ENCODE data around the gene FREM1. TPM values are rescaled to one million over a fixed set of nuclear protein-coding genes. Genes with fewer than 3 reads are reported as not detected.

The FREM1 gene
- total RNA-seq, 1 experiment from 2014 or later, result 0.50 TPM

GRCh38 chr9:14746626-14747025 lies 163.6 kb downstream of the FREM1 start:
- H3K36me3 Mint-ChIP-seq (ENCODE audit: insufficient read depth, unreplicated experiment), result no peaks in the 10 kb centered on the region
- CTCF ChIA-PET, result no interaction called here

GRCh38 chr9:14744768-14745167 lies 165.5 kb downstream of the FREM1 start:
- POLR2A ChIA-PET, result no interaction called here
- intact Hi-C loops (cut with micrococcal nuclease; ENCODE audit: unreplicated experiment), result no loop called here
- H3K27ac Mint-ChIP-seq (ENCODE audit: unreplicated experiment), result no peak overlapping the region
- H3K4me3 Mint-ChIP-seq (ENCODE audit: unreplicated experiment), result no peak overlapping the region
- DNase-seq, result no peak
- Histone ChIP-seq H3K4me3 (ENCODE audit: low read depth, low read length) (no peak overlapping the region), H3K27me3 (replicated peaks; ENCODE audit: control insufficient read depth, insufficient read depth, low read length) (no peaks in the 10 kb centered on the region), H3K4me1 (no peaks in the 10 kb centered on the region), H3K36me3 (ENCODE audit: control insufficient read depth, insufficient read depth, low read length) (no peaks in the 10 kb centered on the region), H3K9me3 (no peaks in the 10 kb centered on the region)
- TF ChIP-seq CTCF (IDR thresholded peaks at IDR 0.05; ENCODE audit: insufficient read depth in 1 of 2, low read depth in 1 of 2, low read length in 1 of 2, severe bottlenecking in 1 of 2, unreplicated experiment in 1 of 2), result no peak
- no peaks in the 10 kb centered on the region for H3K4me1 Mint-ChIP-seq (ENCODE audit: low read depth, unreplicated experiment)
- CTCF ChIA-PET, result no interaction called here
- peaks cover 6% of the 10 kb centered on the region for H3K27me3 Mint-ChIP-seq (ENCODE audit: insufficient read depth, unreplicated experiment)
- H3K9me3 Mint-ChIP-seq (ENCODE audit: unreplicated experiment), result no peaks in the 10 kb centered on the region
- H3K36me3 Mint-ChIP-seq (ENCODE audit: insufficient read depth, unreplicated experiment), result no peaks in the 10 kb centered on the region
- BruUV-seq (replicated peaks), result no TSS peak

More at GRCh38 chr9:14746626-14747025, 163.6 kb downstream of the FREM1 start:
- TF ChIP-seq CTCF (IDR thresholded peaks at IDR 0.05; ENCODE audit: insufficient read depth in 1 of 2, low read depth in 1 of 2, low read length in 1 of 2, severe bottlenecking in 1 of 2, unreplicated experiment in 1 of 2), result no peak
- Mint-ChIP-seq H3K27ac (ENCODE audit: unreplicated experiment) (no peak overlapping the region), H3K4me3 (ENCODE audit: unreplicated experiment) (no peak overlapping the region), H3K27me3 (ENCODE audit: insufficient read depth, unreplicated experiment) (peaks cover 6% of the 10 kb centered on the region), H3K9me3 (ENCODE audit: unreplicated experiment) (no peaks in the 10 kb centered on the region), H3K4me1 (ENCODE audit: low read depth, unreplicated experiment) (no peaks in the 10 kb centered on the region)
- intact Hi-C loops (cut with micrococcal nuclease; ENCODE audit: unreplicated experiment), result no loop called here
- no peak for DNase-seq
- no TSS peak for BruUV-seq (replicated peaks)
- Histone ChIP-seq H3K9me3 (no peaks in the 10 kb centered on the region), H3K4me1 (no peaks in the 10 kb centered on the region), H3K36me3 (ENCODE audit: control insufficient read depth, insufficient read depth, low read length) (no peaks in the 10 kb centered on the region), H3K4me3 (ENCODE audit: low read depth, low read length) (no peak overlapping the region), H3K27me3 (replicated peaks; ENCODE audit: control insufficient read depth, insufficient read depth, low read length) (no peaks in the 10 kb centered on the region)
- POLR2A ChIA-PET, result no interaction called here

- Mint-ChIP-seq H3K9me3 (ENCODE audit: unreplicated experiment) (no peaks in the 10 kb centered on the region), H3K36me3 (ENCODE audit: insufficient read depth, unreplicated experiment) (no peaks in the 10 kb centered on the region), H3K4me3 (ENCODE audit: unreplicated experiment) (no peak overlapping the region), H3K27ac (ENCODE audit: unreplicated experiment) (no peak overlapping the region), H3K4me1 (ENCODE audit: low read depth, unreplicated experiment) (no peaks in the 10 kb centered on the region), H3K27me3 (ENCODE audit: insufficient read depth, unreplicated experiment) (peaks cover 3% of the 10 kb centered on the region)
- intact Hi-C loops (cut with micrococcal nuclease; ENCODE audit: unreplicated experiment), result no loop called here
- no peak for TF ChIP-seq CTCF (IDR thresholded peaks at IDR 0.05; ENCODE audit: insufficient read depth in 1 of 2, low read depth in 1 of 2, low read length in 1 of 2, severe bottlenecking in 1 of 2, unreplicated experiment in 1 of 2)
- DNase-seq, result no peak
- no peaks in the 10 kb centered on the region for H3K4me1 ChIP-seq
- no peaks in the 10 kb centered on the region for H3K27me3 ChIP-seq (replicated peaks; ENCODE audit: control insufficient read depth, insufficient read depth, low read length)
- no peaks in the 10 kb centered on the region for H3K9me3 ChIP-seq
- no TSS peak for BruUV-seq (replicated peaks)
- ChIA-PET CTCF (interaction anchor here (1.3 kb wide), 1 partner anchor 27 kb away, joined by 3 read pairs; no protein-coding TSS in a partner anchor), POLR2A (no interaction called here)
- no peaks in the 10 kb centered on the region for H3K36me3 ChIP-seq (ENCODE audit: control insufficient read depth, insufficient read depth, low read length)
- no peak overlapping the region for H3K4me3 ChIP-seq (ENCODE audit: low read depth, low read length)
Measured at GRCh38 chr9:14741369-14741768, 168.9 kb downstream of the FREM1 start.

Data from Caco-2 (cell line).